Measurements from ENCODE around the gene VAV3. TPM values are rescaled to one million over a fixed set of nuclear protein-coding genes. Genes with fewer than 3 reads are reported as not detected.

VAV3 gene
- total and polyA plus RNA-seq, 2 of the 8 experiments (the other 6 are each of a cell fraction or from before 2014, with no cell fraction given) = 2.9 to 7.9 TPM

DNA sequence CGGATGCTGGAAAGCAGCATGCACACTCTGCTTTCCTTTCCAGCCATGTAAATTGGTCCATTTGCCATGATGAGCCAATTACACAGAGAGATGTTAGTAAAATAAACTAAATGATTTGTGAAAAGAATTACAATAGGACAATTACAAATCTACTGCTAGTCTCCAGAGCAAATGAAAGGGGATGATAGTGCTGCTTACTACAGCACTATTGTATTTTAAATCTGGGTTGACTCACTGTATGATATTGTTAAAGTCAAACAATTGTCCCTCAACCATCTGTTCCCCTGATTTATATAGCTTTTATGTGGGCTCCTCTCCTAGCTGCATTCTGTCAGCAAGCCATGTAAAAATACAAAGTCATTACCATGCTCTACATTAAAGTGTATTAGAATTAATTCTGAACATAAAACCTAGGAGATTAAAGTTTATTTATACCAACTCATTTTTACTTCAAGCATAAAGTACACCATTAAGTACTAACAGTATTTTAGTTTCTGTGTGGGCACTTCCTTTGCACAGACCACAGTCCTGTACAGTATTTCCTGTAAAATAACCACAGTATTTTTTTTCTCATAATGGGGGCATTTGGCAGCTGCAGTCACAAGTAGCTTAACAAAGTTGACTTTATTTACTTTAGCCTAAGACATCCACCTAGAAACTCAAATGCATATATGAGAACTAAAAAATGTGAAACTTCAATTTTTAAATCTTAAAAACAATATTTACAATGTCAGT, 135.8 kb downstream of the VAV3 start:
- no peak overlapping the region for H2BK15ac ChIP-seq (ENCODE audit: low read length)
- H3K9ac ChIP-seq (replicated peaks in 1 of 4; ENCODE audit: extremely low read depth in 1 of 4, low read depth in 3 of 4, low read length in 3 of 4) = no peak overlapping the region
- peaks cover 0 to 3% (median 0%) of the 10 kb centered on the region in 4 experiments; a peak in 1 of 7 replicates for H3K4me1 ChIP-seq (replicated peaks in 1 of 4; ENCODE audit: control insufficient read depth in 3 of 4, insufficient read depth in 4 of 4, low read length in 3 of 4)
- H3K23ac ChIP-seq (ENCODE audit: insufficient read length) = no peak overlapping the region
- no peaks in the 10 kb centered on the region for H3K27me3 ChIP-seq (replicated peaks in 1 of 4; ENCODE audit: control insufficient read depth in 3 of 4, extremely low read depth in 1 of 4, insufficient read depth in 3 of 4, low read length in 3 of 4)
- POLR2A ChIA-PET (ENCODE audit: partially characterized antibody) = no interaction called here
- no peak overlapping the region for H3K4ac ChIP-seq (replicated peaks; ENCODE audit: insufficient read length, low read depth, low read length)
- no peak overlapping the region for H4K91ac ChIP-seq (replicated peaks; ENCODE audit: insufficient read length, low read length)
- H3K23me2 ChIP-seq (ENCODE audit: low read depth, low read length) = no peaks in the 10 kb centered on the region
- no peak overlapping the region for H2BK5ac ChIP-seq (ENCODE audit: low read depth, low read length)
- no peaks in the 10 kb centered on the region for H3K79me1 ChIP-seq (ENCODE audit: low read depth, low read length)
- CTCF ChIA-PET (ENCODE audit: partially characterized antibody) = interaction anchor here (0.7 to 1.3 kb wide), 2 partner anchors 41 to 169 kb away, joined by 3 read pairs; no protein-coding TSS in a partner anchor
- H3K27ac ChIP-seq (ENCODE audit: low read depth, low read length) = no peak overlapping the region
- no peaks in the 10 kb centered on the region for H3K79me2 ChIP-seq (ENCODE audit: control insufficient read depth in 1 of 2, insufficient read depth in 2 of 2, low read length in 2 of 2)
- no peak overlapping the region for H2BK20ac ChIP-seq (ENCODE audit: low read length)
- no peak for DNase-seq (ENCODE audit: low read depth in 1 of 2, low spot score in 2 of 2)
- no peak overlapping the region for H4K5ac ChIP-seq (ENCODE audit: insufficient read length, low read depth, low read length)
- WGBS, 2 experiments (ENCODE audit: extremely low coverage in 1 of 2, insufficient coverage in 1 of 2, insufficient read length in 1 of 2, insufficient replicate concordance in 2 of 2, low coverage in 1 of 2, low lambda C conversion rate in 2 of 2, missing lambda C conversion rate in 1 of 2) = 88% methylated on average over 1 of the region's 1 CpG; no CpG with 5 or more reads in 1 of the 2 experiments
- H4K20me1 ChIP-seq (replicated peaks in 1 of 2; ENCODE audit: control insufficient read depth in 1 of 2, insufficient read depth in 2 of 2, low read length in 2 of 2) = no peaks in the 10 kb centered on the region
- no peak overlapping the region for H2BK12ac ChIP-seq (ENCODE audit: low read depth, low read length)
- no peak overlapping the region for H2BK120ac ChIP-seq (replicated peaks; ENCODE audit: low read depth, low read length)
- no peak overlapping the region for H3K56ac ChIP-seq (replicated peaks; ENCODE audit: insufficient read length, low read depth, low read length)
- H4K8ac ChIP-seq (ENCODE audit: extremely low read depth, insufficient read depth, low read length) = no peak overlapping the region
- H3K4me3 ChIP-seq (ENCODE audit: extremely low read depth in 1 of 4, insufficient read depth in 2 of 4, low read depth in 3 of 4, low read length in 4 of 4) = no peak overlapping the region
- H3K18ac ChIP-seq (ENCODE audit: extremely low read depth, low read length) = no peak overlapping the region
- no peak overlapping the region for H2AFZ ChIP-seq (ENCODE audit: low read length)
- H3K4me2 ChIP-seq (ENCODE audit: insufficient read depth in 1 of 2, low read depth in 2 of 2, low read length in 2 of 2) = no peak overlapping the region
- no peak for FAIRE-seq
- no peak overlapping the region for H3K14ac ChIP-seq (ENCODE audit: insufficient read length)
- no peaks in the 10 kb centered on the region for H3K9me3 ChIP-seq (ENCODE audit: insufficient read depth in 2 of 2, low read depth in 1 of 2, low read length in 1 of 2)
- no peaks in the 10 kb centered on the region for H3K36me3 ChIP-seq (ENCODE audit: control insufficient read depth in 2 of 4, insufficient read depth in 4 of 4, low read length in 3 of 4)
- no peak overlapping the region for H2AK5ac ChIP-seq (ENCODE audit: low read depth, low read length)
